ENCODE measurements around the gene CYP2D6. TPM values are rescaled to one million over a fixed set of nuclear protein-coding genes. Genes with fewer than 3 reads are reported as not detected.
A peak's percentile ranks its signal among the peaks of the same experiment; 100 is the strongest.
"Not testable (repeated sequence)": the region's sequence is repeated elsewhere in the genome, so short reads cannot be mapped to it uniquely, and the experiment has no call there.

CYP2D6 gene
- total RNA-seq, 1 donor from 2014 or later, result 0.91 TPM

DNA sequence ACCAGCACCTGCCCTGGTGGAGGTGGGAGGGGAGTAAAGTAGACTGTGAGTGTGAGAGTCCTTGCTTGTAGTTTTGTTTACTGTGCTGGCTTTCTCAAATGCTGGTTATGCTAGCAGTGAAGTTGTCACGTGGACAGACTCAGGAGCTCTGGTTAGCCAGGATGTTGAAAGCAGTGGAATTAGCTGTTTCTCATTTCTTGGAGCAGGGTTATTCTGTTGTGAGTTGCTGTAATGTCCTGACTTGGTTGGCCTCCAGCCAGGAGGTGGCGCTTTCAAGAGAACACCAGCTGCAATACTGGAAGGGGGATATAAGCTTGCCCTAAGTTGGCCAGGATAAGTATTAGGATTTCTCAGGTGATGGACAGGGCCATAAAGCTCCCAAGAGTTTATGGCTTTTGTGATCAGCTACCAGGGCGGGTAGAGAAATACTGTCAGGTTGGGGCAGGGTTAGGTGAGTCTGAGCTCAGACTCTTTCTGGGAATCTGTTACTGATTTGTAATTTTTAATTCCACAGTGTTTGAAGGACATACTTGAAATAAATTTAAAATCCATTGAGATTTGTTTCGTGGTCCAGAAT is 13.7 kb downstream of the CYP2D6 start:
- Histone ChIP-seq H2AFZ (ENCODE audit: low read depth, low read length) (no peak overlapping the region), H4K20me1 (ENCODE audit: insufficient read depth, low read length) (peaks cover 9% of the 10 kb centered on the region), H3K27ac (ENCODE audit: low read depth, low read length) (no peak overlapping the region), H3K36me3 (ENCODE audit: insufficient read depth, low read length) (no peaks in the 10 kb centered on the region), H3K9ac (ENCODE audit: low read length) (no peak overlapping the region), H3K4me3 (ENCODE audit: insufficient read depth, low read depth, low read length) (no peak overlapping the region), H3K79me2 (ENCODE audit: insufficient read depth, low read length) (no peaks in the 10 kb centered on the region), H3K4me2 (ENCODE audit: low read length) (no peak overlapping the region), H3K27me3 (ENCODE audit: insufficient read depth, low read length) (no peaks in the 10 kb centered on the region), H3K9me3 (ENCODE audit: insufficient read depth, low read depth, low read length) (peaks cover 7% of the 10 kb centered on the region), H3K4me1 (ENCODE audit: insufficient read depth, low read length) (no peaks in the 10 kb centered on the region)
- DNase-seq (ENCODE audit: low read depth) (no peak), FAIRE-seq (no peak)
- no peak overlapping the region for H3K27ac Mint-ChIP-seq (ENCODE audit: unreplicated experiment)
- no peak overlapping the region for H3K4me3 Mint-ChIP-seq (ENCODE audit: unreplicated experiment)
- H3K27me3 Mint-ChIP-seq (ENCODE audit: low read depth, unreplicated experiment), result peaks cover 6% of the 10 kb centered on the region
- TF ChIP-seq, protein P1, sequence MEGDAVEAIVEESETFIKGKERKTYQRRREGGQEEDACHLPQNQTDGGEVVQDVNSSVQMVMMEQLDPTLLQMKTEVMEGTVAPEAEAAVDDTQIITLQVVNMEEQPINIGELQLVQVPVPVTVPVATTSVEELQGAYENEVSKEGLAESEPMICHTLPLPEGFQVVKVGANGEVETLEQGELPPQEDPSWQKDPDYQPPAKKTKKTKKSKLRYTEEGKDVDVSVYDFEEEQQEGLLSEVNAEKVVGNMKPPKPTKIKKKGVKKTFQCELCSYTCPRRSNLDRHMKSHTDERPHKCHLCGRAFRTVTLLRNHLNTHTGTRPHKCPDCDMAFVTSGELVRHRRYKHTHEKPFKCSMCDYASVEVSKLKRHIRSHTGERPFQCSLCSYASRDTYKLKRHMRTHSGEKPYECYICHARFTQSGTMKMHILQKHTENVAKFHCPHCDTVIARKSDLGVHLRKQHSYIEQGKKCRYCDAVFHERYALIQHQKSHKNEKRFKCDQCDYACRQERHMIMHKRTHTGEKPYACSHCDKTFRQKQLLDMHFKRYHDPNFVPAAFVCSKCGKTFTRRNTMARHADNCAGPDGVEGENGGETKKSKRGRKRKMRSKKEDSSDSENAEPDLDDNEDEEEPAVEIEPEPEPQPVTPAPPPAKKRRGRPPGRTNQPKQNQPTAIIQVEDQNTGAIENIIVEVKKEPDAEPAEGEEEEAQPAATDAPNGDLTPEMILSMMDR (IDR thresholded peaks at IDR 0.05; ENCODE audit: insufficient read depth, low read depth, low read length), result no peak
- TF ChIP-seq EZH2 (IDR thresholded peaks at IDR 0.05; ENCODE audit: insufficient read depth, low read length), result no peak
- H3K36me3 Mint-ChIP-seq (ENCODE audit: low read depth, unreplicated experiment), result peaks cover 8% of the 10 kb centered on the region
- H3K4me1 Mint-ChIP-seq (ENCODE audit: low read depth, unreplicated experiment), result peaks cover 3% of the 10 kb centered on the region
- H3K9me3 Mint-ChIP-seq (ENCODE audit: unreplicated experiment), result peaks cover 31% of the 10 kb centered on the region

DNA sequence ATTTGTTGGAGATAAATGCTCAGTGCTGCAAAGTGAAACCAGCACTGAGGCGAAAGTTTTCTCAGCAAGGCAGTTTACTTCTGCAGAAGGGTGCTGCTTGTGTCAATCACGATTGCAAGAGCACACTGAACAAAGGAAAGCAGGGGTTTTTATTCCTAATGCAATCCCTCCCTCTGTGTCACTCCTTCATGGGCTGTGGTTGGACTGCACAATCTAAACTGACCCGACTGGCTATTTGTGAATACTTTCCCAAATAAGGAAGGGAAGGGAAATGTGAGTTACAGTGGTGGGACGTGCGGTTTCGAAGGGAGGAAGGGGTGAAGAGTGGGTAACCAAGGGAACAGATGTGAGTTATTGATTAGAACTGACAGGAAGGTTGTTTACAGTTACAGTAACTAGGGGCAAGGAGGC is 15.2 kb downstream of the CYP2D6 start:
- H3K4me2 ChIP-seq (ENCODE audit: low read length); H3K4me3 Mint-ChIP-seq (ENCODE audit: unreplicated experiment); H3K9ac ChIP-seq (ENCODE audit: low read length); H4K20me1 ChIP-seq (ENCODE audit: insufficient read depth, low read length); FAIRE-seq; H3K4me1 Mint-ChIP-seq (ENCODE audit: low read depth, unreplicated experiment); H3K27me3 ChIP-seq (ENCODE audit: insufficient read depth, low read length); H3K36me3 Mint-ChIP-seq (ENCODE audit: low read depth, unreplicated experiment); H3K4me1 ChIP-seq (ENCODE audit: insufficient read depth, low read length); H3K36me3 ChIP-seq (ENCODE audit: insufficient read depth, low read length); H3K27ac ChIP-seq (ENCODE audit: low read depth, low read length); DNase-seq (ENCODE audit: low read depth); H2AFZ ChIP-seq (ENCODE audit: low read depth, low read length); H3K27me3 Mint-ChIP-seq (ENCODE audit: low read depth, unreplicated experiment); H3K27ac Mint-ChIP-seq (ENCODE audit: unreplicated experiment); H3K79me2 ChIP-seq (ENCODE audit: insufficient read depth, low read length); H3K9me3 ChIP-seq (ENCODE audit: insufficient read depth, low read depth, low read length); H3K4me3 ChIP-seq (ENCODE audit: insufficient read depth, low read depth, low read length): not testable (repeated sequence)
- H3K9me3 Mint-ChIP-seq (ENCODE audit: unreplicated experiment), result peaks cover 33% of the 10 kb centered on the region

DNA sequence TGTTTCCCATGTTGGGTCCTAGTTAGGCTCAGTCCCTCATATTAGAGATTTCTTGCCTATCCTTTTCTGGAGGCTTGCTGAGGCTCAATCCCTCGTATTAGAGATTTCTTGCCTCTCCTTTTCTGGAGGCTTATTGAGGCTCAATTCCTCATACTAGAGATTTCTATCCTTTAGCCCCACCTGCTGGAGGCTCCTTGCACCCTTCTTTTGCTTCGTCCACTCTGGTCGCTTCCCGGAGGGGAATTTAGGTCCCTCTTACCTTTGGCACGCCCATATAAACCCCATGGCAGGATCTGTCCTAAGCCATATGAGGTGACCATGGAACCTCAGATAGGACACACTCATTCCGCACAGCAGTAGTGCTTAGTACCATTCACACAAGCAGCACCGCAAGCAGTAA is 15.9 kb downstream of the CYP2D6 start:
- DNase-seq (ENCODE audit: low read depth) (no peak), FAIRE-seq (no peak)
- Histone ChIP-seq H3K4me3 (ENCODE audit: insufficient read depth, low read depth, low read length) (no peak overlapping the region), H4K20me1 (ENCODE audit: insufficient read depth, low read length) (peaks cover 5% of the 10 kb centered on the region), H3K79me2 (ENCODE audit: insufficient read depth, low read length) (no peaks in the 10 kb centered on the region), H2AFZ (ENCODE audit: low read depth, low read length) (no peak overlapping the region), H3K9ac (ENCODE audit: low read length) (no peak overlapping the region), H3K27me3 (ENCODE audit: insufficient read depth, low read length) (no peaks in the 10 kb centered on the region), H3K4me1 (ENCODE audit: insufficient read depth, low read length) (no peaks in the 10 kb centered on the region), H3K9me3 (ENCODE audit: insufficient read depth, low read depth, low read length) (peaks cover 7% of the 10 kb centered on the region), H3K36me3 (ENCODE audit: insufficient read depth, low read length) (no peaks in the 10 kb centered on the region), H3K4me2 (ENCODE audit: low read length) (no peak overlapping the region), H3K27ac (ENCODE audit: low read depth, low read length) (no peak overlapping the region)
- TF ChIP-seq EZH2 (IDR thresholded peaks at IDR 0.05; ENCODE audit: insufficient read depth, low read length), result no peak
- TF ChIP-seq, protein P1 (IDR thresholded peaks at IDR 0.05; ENCODE audit: insufficient read depth, low read depth, low read length), result peak; percentile 18
- H3K27me3 Mint-ChIP-seq (ENCODE audit: low read depth, unreplicated experiment), result peaks cover 12% of the 10 kb centered on the region
- peaks cover 4% of the 10 kb centered on the region for H3K36me3 Mint-ChIP-seq (ENCODE audit: low read depth, unreplicated experiment)
- no peak overlapping the region for H3K4me3 Mint-ChIP-seq (ENCODE audit: unreplicated experiment)
- peaks cover 34% of the 10 kb centered on the region for H3K9me3 Mint-ChIP-seq (ENCODE audit: unreplicated experiment)
- no peak overlapping the region for H3K27ac Mint-ChIP-seq (ENCODE audit: unreplicated experiment)
- H3K4me1 Mint-ChIP-seq (ENCODE audit: low read depth, unreplicated experiment), result no peaks in the 10 kb centered on the region

DNA sequence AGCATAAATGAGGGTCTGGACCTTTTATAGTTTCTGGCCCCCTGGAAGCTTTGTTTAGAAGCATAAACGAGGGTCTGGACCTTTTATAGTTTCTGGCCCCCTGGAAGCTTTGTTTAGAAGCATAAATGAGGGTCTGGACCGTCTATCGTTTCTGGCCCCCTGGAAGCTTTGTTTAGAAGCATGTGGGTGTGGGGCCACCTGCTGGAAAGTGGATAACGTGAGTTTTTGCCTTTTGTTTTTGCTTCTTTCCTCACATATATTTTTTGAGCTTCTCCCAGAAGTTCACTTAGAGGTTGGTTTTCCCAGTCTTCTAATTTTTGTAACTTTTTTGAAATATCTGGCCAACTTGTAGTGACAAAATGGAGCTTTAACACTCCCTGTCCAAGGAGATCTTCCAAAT is 17.8 kb downstream of the CYP2D6 start:
- H3K9ac ChIP-seq (ENCODE audit: low read length); H2AFZ ChIP-seq (ENCODE audit: low read depth, low read length); H3K4me3 Mint-ChIP-seq (ENCODE audit: unreplicated experiment); H3K27ac Mint-ChIP-seq (ENCODE audit: unreplicated experiment); H3K9me3 ChIP-seq (ENCODE audit: insufficient read depth, low read depth, low read length); H3K27me3 ChIP-seq (ENCODE audit: insufficient read depth, low read length); H3K79me2 ChIP-seq (ENCODE audit: insufficient read depth, low read length); H3K36me3 ChIP-seq (ENCODE audit: insufficient read depth, low read length); H3K4me1 ChIP-seq (ENCODE audit: insufficient read depth, low read length); H3K4me1 Mint-ChIP-seq (ENCODE audit: low read depth, unreplicated experiment); H3K4me2 ChIP-seq (ENCODE audit: low read length); H4K20me1 ChIP-seq (ENCODE audit: insufficient read depth, low read length); H3K36me3 Mint-ChIP-seq (ENCODE audit: low read depth, unreplicated experiment); H3K27ac ChIP-seq (ENCODE audit: low read depth, low read length); H3K4me3 ChIP-seq (ENCODE audit: insufficient read depth, low read depth, low read length); DNase-seq (ENCODE audit: low read depth); FAIRE-seq: not testable (repeated sequence)
- Mint-ChIP-seq H3K27me3 (ENCODE audit: low read depth, unreplicated experiment) (peaks cover 18% of the 10 kb centered on the region), H3K9me3 (ENCODE audit: unreplicated experiment) (peaks cover 35% of the 10 kb centered on the region)

Measured in astrocyte (in vitro differentiated cells and primary cell).